NCI-H446 treated with DMSO at 0.1 percent for 48 hours (cell line): ENCODE data around the gene KLKB1.

Experiments
- DNase-seq: peaks from one replicate; lab custom pipeline; 2025; lab: John Stamatoyannopoulos, UW

The KLKB1 gene

GRCh38 chr4:186227221-186227620, at the start of gene KLKB1:
Gene KLKB1 (plus strand): TSS chr4:186227507. CDS start chr4:186228196, 689 bp downstream.
- no peak for DNase-seq

DNA sequence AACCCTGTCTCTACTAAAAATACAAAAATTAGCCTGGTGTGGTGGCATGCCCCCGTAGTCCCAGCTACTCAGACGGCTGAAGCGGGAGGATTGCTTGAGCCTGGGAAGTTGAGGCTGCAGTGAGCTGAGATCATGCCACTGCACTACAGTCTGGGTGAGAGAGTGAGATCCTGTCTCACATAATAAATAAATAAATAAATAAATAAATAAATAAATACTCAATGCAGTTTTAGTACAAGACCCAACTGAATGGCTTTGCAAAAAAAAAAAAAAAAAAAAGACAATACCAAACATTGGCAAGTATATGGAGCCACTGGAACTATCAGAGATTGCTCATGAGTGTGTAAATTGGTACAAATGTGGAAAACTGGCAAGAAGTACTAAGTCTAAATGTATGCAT, 39.2 kb upstream of the KLKB1 start:
- DNase-seq: no peak

- DNase-seq: no peak
Observed at GRCh38 chr4:186189656-186190055, 37.7 kb upstream of the KLKB1 start.

- no peak for DNase-seq
Observed at GRCh38 chr4:186190581-186191199, 36.6 kb upstream of the KLKB1 start.

DNA sequence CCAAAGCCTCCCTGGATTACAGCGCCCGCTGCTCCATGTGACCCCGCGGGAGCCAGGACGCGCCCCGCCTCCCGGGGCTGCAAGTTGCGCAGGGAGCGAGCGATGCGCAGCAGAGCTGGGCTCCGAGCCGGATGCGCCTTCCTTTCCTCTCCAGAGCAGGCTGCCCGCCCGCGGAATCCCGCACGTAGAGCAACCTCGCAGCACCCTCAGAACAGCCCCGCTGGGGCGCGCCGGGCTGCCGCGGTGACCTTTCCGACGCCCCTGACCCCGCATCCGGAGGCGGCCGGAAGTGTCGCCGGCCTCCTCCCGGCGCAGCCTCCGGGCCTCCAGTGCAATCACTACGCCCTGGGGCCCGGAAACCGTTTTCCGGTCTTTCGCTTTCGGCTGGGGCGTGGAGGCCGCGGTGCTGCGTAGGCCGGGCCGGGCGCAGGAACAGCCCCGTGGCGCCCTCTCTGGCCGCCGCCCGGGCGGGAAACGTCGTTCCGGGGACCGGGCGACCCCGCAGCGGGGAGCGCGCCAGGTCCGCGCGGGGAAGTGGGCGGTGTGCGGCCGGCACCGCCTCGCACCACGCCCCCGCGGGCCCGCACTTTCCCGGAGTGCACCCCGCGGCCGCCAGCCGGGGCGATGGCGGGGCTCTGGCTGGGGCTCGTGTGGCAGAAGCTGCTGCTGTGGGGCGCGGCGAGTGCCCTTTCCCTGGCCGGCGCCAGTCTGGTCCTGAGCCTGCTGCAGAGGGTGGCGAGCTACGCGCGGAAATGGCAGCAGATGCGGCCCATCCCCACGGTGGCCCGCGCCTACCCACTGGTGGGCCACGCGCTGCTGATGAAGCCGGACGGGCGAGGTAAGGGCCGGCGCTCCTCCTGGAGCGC, 35.9 kb upstream of the KLKB1 start, which contains the start of gene CYP4V2:
CYP4V2 (plus strand) TSS at position 368 of the 866 bp plus-strand sequence; CDS start at position 625, 257 bp downstream.
- DNase-seq: no peak

GRCh38 chr4:186192066-186192612, 35.2 kb upstream of the KLKB1 start:
- no peak for DNase-seq

DNA sequence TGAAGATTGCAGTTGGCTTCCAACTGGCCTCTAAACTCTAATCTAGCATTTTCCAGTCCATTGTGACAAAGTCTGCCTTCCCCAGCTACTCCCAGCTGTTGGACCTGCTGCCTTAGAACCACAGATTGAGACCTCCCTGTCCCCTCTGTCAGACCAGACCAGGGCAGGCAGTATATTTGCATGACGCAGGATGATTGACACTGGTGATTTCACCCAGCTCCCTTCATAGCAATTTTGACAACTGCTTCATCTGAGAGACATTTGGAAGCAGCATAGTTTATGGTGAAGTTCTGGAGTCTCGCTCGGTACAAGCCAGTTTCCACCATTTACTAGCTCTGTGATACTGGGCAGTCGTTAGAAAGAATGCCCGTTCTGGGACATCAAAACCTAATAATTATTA, 33.5 kb upstream of the KLKB1 start:
- DNase-seq: no peak

GRCh38 chr4:186196063-186196462, 31.2 kb upstream of the KLKB1 start:
- no peak for DNase-seq

- DNase-seq: no peak
Observed at GRCh38 chr4:186200516-186200915, 26.8 kb upstream of the KLKB1 start.

GRCh38 chr4:186201010-186201409, 26.3 kb upstream of the KLKB1 start:
- no peak for DNase-seq

DNA sequence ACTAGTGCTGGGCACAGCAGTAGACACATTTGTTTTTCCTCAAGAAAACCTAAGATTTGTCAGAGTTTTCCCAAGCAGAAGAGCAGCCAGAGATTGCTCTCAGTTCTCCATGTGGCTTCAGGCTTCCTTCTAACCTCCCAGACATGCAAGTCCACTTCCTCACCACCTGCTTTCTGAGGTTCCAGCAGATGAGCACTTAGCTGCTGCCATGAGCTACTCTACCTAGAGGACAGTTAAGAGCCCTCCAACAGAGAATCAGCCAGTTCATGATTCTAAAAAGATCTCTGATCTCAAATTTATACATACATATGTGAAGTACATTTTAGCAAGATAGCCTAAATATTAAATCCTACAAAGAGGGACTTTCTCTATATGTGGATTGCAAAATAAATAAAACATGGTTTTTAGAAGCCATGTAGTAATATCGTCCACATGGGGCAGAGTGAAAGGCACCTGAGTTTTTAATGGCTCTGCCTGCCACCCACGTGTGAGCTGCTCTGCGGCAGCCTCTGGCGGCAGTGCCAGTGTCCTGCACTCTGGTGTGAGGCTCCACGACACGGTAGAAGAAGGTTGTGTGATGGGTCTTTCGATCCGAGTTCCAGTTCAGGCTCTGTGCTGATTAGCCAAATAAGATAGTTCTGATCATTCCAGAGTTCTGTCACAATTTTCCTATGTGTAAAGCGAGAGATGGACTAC, 25.6 kb upstream of the KLKB1 start:
- no peak for DNase-seq

GRCh38 chr4:186202490-186203140, 24.7 kb upstream of the KLKB1 start:
- no peak for DNase-seq

- DNase-seq: no peak
Observed at GRCh38 chr4:186203406-186203805, 23.9 kb upstream of the KLKB1 start.

- no peak for DNase-seq
Observed at GRCh38 chr4:186204103-186204559, 23.2 kb upstream of the KLKB1 start.

DNA sequence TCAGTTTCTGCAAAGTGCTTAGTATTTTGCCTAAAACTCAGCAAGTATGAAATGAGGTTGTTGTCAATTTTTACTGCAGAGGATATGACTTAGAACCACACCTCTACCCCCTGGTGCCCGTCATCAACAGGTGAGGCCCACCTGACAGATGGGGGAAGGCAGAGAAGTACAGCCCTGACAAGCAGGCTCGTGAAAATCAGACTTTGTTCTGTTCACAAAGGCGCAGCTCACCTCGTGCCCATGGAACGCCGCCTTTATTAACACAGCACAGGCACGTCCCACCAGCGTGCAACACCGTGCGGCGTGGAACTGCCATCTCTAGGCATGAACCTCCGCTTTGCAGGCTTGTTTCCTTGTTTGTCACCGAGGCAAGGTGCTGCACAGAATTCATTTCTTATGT, 22.6 kb upstream of the KLKB1 start:
- no peak for DNase-seq

- no peak for DNase-seq
Observed at GRCh38 chr4:186205156-186205555, 22.2 kb upstream of the KLKB1 start.

- no peak for DNase-seq
Observed at GRCh38 chr4:186216465-186217024, 10.8 kb upstream of the KLKB1 start.

DNA sequence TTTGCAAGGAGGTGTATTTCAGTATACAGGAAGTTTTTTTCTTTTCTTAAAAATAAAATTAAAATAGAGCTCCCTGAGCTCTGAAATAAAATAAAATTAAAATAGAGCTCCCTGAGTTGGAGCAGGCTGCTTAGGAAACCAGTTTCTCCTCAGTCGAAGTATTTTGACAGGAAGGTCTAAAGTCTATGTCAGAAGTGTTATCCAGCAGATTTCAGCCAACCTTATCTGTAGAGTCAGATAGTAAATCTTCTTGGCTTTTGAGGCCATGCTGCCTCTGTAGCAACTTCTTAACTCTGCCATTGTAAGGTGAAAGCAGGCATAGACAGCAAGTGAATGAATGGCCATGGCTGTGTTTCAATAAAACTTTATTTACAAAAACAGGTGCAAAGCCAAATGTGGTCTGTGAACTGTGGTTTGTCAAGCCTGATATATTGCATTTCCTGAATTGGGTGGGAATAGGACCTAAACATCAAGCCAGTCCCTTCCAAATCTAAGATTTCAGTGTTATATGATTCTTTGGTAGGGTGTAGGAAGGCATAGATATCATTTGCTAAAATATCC, 9.5 kb upstream of the KLKB1 start:
- no peak for DNase-seq

DNA sequence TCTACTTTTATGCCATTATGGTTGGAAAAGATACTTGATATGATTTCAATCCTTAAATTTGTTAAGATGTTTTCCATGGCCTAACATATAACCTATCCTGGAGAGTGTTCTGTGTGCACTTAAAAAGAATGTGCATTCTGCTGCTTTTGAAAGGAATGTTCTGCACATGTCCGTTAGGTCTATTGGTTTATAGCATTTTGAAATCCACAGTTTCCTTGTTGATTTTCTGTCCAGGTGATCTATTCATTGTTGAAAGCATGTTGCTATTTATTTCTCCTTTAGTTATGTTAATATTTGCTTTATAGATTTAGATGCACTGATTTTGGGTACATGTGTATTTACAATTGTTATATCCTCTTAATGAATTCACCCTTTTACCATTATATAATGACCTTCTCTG, 5.7 kb upstream of the KLKB1 start:
- DNase-seq: no peak

- no peak for DNase-seq
Observed at GRCh38 chr4:186225848-186226247, 1.5 kb upstream of the KLKB1 start.

- DNase-seq: no peak
Observed at GRCh38 chr4:186226521-186227189, 652 bp upstream of the KLKB1 start.
